Measurements from ENCODE around the gene PRKCA. TPM values are rescaled to one million over a fixed set of nuclear protein-coding genes. Genes with fewer than 3 reads are reported as not detected.

PRKCA gene
- total and polyA plus RNA-seq, 2 of the 13 experiments (the other 11 are each of a cell fraction or from before 2014, with no cell fraction given): 18.5 to 21.5 TPM

- TF ChIP-seq ZBTB49 (CRISPR knock-in tag; IDR thresholded peaks at IDR 0.05; ENCODE audit: borderline replicate concordance): no peak
- peak; percentile 56; the same call in 1 of the 2 replicates for TF ChIP-seq CHD4 (IDR thresholded peaks at IDR 0.05; ENCODE audit: borderline replicate concordance, low read length)
- TF ChIP-seq MBD4 (IDR thresholded peaks at IDR 0.05; ENCODE audit: borderline replicate concordance, low read length): 0 out of 2 replicates have a peak, but pooled peaks have one; percentile 27
- no peak for TF ChIP-seq TAF1 (CRISPR knock-in tag; IDR thresholded peaks at IDR 0.05)
- no peak for TF ChIP-seq RBAK (CRISPR knock-in tag; IDR thresholded peaks at IDR 0.05)
- no peak for TF ChIP-seq IRF9 (CRISPR knock-in tag; IDR thresholded peaks at IDR 0.05; ENCODE audit: borderline replicate concordance)
- peak; percentile 34; the same call in 1 of the 2 replicates for TF ChIP-seq HDAC1 (CRISPR knock-in tag; IDR thresholded peaks at IDR 0.05)
- TF ChIP-seq ZNF570 (CRISPR knock-in tag; IDR thresholded peaks at IDR 0.05; ENCODE audit: borderline replicate concordance): no peak
- TF ChIP-seq ETV5 (CRISPR knock-in tag; IDR thresholded peaks at IDR 0.05; ENCODE audit: borderline replicate concordance): peak; percentile 79
- peak; percentile 28; the same call in 1 of the 2 replicates for TF ChIP-seq THRA (CRISPR knock-in tag; IDR thresholded peaks at IDR 0.05; ENCODE audit: borderline replicate concordance)
- 0 out of 2 replicates have a peak, but pooled peaks have one; percentile 43 for TF ChIP-seq NCOA1 (CRISPR knock-in tag; IDR thresholded peaks at IDR 0.05)
- TF ChIP-seq RFX1 (IDR thresholded peaks at IDR 0.05): no peak
- peak; percentile 67; the same call in 1 of the 2 replicates for TF ChIP-seq ZNF574 (CRISPR knock-in tag; IDR thresholded peaks at IDR 0.05)
- no peak for TF ChIP-seq CHD2 (IDR thresholded peaks at IDR 0.05; ENCODE audit: low read depth, low read length)
- no peak for TF ChIP-seq ELK4 (CRISPR knock-in tag; IDR thresholded peaks at IDR 0.05; ENCODE audit: borderline replicate concordance)
- peak; percentile 53; the same call in 1 of the 2 replicates for TF ChIP-seq ZNF264 (CRISPR knock-in tag; IDR thresholded peaks at IDR 0.05)
- TF ChIP-seq KAT7 (CRISPR knock-in tag; IDR thresholded peaks at IDR 0.05; ENCODE audit: borderline replicate concordance): peak; percentile 81; the same call in 1 of the 2 replicates
Measured at GRCh38 chr17:66451188-66452149, 149.1 kb downstream of the PRKCA start (continued).

Data from HepG2 (cell line).